Astrocyte (in vitro differentiated cells and primary cell): ENCODE data around the gene KCNH8.

ENCODE experiments used
- EZH2 ChIP-seq: IDR thresholded peaks from 2 replicates; pipeline ENCODE4 v1.6.1; 2012; ENCODE audit warnings: mild to moderate bottlenecking, low read length, inconsistent platforms; ENCODE audit not compliant: insufficient read depth
- TF ChIP-seq, protein P1 (sequence below): IDR thresholded peaks from 2 replicates; pipeline ENCODE4 v1.5.1; 2011; ENCODE audit warnings: low read depth, mild to moderate bottlenecking, inconsistent platforms, low read length, moderate library complexity; ENCODE audit not compliant: insufficient read depth

DNA sequence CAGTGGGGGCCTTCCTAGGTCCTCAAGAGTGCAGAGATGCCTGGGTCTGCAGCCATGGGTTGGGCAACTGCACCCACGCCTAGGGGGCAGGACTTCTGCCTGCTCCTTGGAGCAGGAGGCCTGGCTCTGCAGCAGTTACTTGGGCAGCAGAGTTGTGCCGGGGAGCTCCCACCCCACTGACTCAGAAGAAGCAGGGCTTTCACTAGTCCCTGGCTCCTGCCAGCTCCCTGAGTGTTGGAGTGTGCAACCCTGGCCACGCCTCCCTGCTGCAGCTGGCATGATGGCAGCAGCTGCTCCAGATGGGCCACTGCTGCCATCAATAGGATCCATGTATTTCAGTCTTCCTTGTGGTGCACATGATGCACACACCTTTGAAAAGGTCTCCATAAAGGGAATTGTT, 40.6 kb upstream of the KCNH8 start:
- TF ChIP-seq, protein P1, sequence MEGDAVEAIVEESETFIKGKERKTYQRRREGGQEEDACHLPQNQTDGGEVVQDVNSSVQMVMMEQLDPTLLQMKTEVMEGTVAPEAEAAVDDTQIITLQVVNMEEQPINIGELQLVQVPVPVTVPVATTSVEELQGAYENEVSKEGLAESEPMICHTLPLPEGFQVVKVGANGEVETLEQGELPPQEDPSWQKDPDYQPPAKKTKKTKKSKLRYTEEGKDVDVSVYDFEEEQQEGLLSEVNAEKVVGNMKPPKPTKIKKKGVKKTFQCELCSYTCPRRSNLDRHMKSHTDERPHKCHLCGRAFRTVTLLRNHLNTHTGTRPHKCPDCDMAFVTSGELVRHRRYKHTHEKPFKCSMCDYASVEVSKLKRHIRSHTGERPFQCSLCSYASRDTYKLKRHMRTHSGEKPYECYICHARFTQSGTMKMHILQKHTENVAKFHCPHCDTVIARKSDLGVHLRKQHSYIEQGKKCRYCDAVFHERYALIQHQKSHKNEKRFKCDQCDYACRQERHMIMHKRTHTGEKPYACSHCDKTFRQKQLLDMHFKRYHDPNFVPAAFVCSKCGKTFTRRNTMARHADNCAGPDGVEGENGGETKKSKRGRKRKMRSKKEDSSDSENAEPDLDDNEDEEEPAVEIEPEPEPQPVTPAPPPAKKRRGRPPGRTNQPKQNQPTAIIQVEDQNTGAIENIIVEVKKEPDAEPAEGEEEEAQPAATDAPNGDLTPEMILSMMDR = no peak
- TF ChIP-seq EZH2 = no peak
